AG04450 (cell line): ENCODE data around the gene RNPC3. TPM values are rescaled to one million over a fixed set of nuclear protein-coding genes. Genes with fewer than 3 reads are reported as not detected.
A peak's percentile ranks its signal among the peaks of the same experiment; 100 is the strongest.

Source experiments
- CTCF ChIA-PET: fragments of 300-600, 350-600 bp; formaldehyde crosslinking; extraction: SDS; loops from one replicate; lab custom pipeline; 2022; ENCODE audit warnings: antibody characterized with exemption, inconsistent platforms; lab: Charles Lee
- POLR2A ChIA-PET: fragments of 350-600 bp; formaldehyde crosslinking; extraction: SDS; loops from one replicate; lab custom pipeline; 2021; ENCODE audit warnings: antibody characterized with exemption, inconsistent platforms; lab: Yijun Ruan, JAX
- DNase-seq: peaks from one replicate; pipeline ENCODE4 v3.0.0-alpha.2; 2011; ENCODE audit warnings: low read depth, low spot score
- H3K27ac ChIP-seq: one replicate; pipeline ENCODE4 v1.5.1; 2012; ENCODE audit warnings: low read depth, low read length, control low read depth
- H3K27me3 ChIP-seq: one replicate; pipeline ENCODE4 v1.6.0; 2012; ENCODE audit warnings: low read length; ENCODE audit not compliant: control insufficient read depth, insufficient read depth
- H3K4me3 ChIP-seq: 2 replicates; pipeline ENCODE4 v1.5.1; 2011; ENCODE audit warnings: mild to moderate bottlenecking, low read depth, low read length, control low read depth
- H3K9me3 ChIP-seq: 2 replicates; pipeline ENCODE4 v1.5.1; 2012; ENCODE audit warnings: low read length; ENCODE audit not compliant: control insufficient read depth, insufficient read depth
- polyA plus RNA-seq: library from polyadenylated mRNA; depleted of rRNA; stranded (reverse); fragments of >200 nt; gene quantifications from 2 replicates; pipeline ENCODE4 v1.2.3, GENCODE V29; 2011
- TF ChIP-seq, protein P1 (sequence below): IDR thresholded peaks from 2 replicates; pipeline ENCODE4 v1.5.1; 2011; ENCODE audit warnings: low read depth, low read length, control low read depth, inconsistent platforms

RNPC3 gene
- polyA plus RNA-seq, 1 experiment: 18.3 TPM

DNA sequence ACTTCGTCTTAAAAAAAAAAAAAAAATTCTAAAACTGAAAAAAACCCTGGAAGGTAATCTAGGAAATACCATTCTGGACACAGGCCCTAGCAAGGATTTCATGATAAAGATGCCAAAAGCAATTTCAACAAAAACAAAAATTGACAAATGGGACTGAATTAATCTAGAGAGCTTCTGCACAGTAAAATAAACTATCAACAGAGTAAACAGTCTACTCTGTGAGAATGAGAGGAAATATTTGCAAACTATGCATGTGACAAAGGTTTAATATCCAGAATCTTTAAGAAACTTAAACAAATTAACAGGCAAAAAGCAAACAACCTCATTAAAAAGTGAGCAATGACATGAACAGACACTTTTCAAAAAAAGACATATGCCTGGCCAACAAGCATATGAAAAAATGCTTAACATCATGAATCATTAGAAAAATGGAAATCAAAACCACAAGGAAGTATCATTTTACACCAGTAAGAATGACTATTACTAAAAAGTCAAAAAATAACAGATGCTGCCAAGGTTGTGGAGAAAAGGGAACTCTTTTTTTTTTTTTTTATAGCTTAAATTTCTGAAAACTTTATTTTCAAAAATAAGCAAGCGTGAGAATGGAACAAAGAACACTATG lies 29.4 kb upstream of the RNPC3 start:
- no peak for DNase-seq
- ChIA-PET POLR2A (no interaction called here), CTCF (interaction anchor here (0.6 to 1.6 kb wide), 3 partner anchors 19 to 390 kb away, joined by 4 to 5 read pairs (median 4); no protein-coding TSS in a partner anchor)
- TF ChIP-seq, protein P1, sequence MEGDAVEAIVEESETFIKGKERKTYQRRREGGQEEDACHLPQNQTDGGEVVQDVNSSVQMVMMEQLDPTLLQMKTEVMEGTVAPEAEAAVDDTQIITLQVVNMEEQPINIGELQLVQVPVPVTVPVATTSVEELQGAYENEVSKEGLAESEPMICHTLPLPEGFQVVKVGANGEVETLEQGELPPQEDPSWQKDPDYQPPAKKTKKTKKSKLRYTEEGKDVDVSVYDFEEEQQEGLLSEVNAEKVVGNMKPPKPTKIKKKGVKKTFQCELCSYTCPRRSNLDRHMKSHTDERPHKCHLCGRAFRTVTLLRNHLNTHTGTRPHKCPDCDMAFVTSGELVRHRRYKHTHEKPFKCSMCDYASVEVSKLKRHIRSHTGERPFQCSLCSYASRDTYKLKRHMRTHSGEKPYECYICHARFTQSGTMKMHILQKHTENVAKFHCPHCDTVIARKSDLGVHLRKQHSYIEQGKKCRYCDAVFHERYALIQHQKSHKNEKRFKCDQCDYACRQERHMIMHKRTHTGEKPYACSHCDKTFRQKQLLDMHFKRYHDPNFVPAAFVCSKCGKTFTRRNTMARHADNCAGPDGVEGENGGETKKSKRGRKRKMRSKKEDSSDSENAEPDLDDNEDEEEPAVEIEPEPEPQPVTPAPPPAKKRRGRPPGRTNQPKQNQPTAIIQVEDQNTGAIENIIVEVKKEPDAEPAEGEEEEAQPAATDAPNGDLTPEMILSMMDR: no peak
- H3K9me3 ChIP-seq: no peaks in the 10 kb centered on the region
- no peaks in the 10 kb centered on the region for H3K27me3 ChIP-seq
- H3K4me3 ChIP-seq: no peak overlapping the region
- H3K27ac ChIP-seq: no peak overlapping the region

DNA sequence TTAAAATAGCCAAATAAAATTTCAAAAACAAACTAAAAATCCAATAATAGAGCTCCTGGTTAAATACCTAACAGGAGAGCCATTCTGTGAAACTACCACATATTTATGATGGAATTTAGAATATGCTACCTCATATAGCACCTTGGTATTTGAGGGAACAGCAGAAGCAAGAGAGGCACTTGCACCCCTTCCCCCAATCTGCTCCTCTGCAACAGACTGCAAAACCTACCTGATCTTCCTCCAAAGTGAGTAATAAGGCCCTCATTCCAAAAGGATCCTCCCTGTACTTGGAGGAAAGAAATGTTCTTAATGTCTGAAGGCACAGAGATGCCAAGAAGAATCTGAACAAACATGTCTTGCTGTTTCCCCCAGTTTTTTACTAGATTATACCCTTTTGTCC lies 28.1 kb upstream of the RNPC3 start:
- TF ChIP-seq, protein P1: no peak
- ChIA-PET CTCF (interaction anchor here (1.2 to 1.6 kb wide), 2 partner anchors 17 to 391 kb away, joined by 4 to 5 read pairs; no protein-coding TSS in a partner anchor), POLR2A (no interaction called here)

DNA sequence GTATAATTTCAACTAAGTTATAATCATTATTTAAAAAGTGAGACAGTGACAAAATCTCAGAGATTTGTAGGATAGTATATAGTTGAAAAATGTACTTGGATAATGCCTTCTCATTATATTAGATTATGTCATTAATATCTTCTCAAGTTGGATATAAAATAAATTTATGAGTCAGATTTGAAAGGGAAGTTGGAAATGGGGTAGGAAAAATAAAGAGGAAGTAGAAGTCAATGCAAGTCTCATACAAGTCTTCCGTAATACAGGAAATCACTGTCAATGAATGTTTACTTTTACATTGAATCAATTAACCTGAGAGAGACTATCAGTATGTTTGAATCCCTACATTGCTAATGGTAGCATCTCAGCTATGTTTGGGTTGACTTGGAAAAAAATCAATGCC lies 16.2 kb upstream of the RNPC3 start:
- H3K9me3 ChIP-seq: no peaks in the 10 kb centered on the region
- no peaks in the 10 kb centered on the region for H3K27me3 ChIP-seq
- H3K27ac ChIP-seq: no peak overlapping the region
- no peak for DNase-seq
- TF ChIP-seq, protein P1: no peak
- CTCF ChIA-PET: no interaction called here
- POLR2A ChIA-PET: no interaction called here
- H3K4me3 ChIP-seq: no peak overlapping the region

More for the DNA sequence above, 28.1 kb upstream of the RNPC3 start:
- H3K9me3 ChIP-seq: no peaks in the 10 kb centered on the region
- no peaks in the 10 kb centered on the region for H3K27me3 ChIP-seq
- no peak overlapping the region for H3K27ac ChIP-seq
- no peak for DNase-seq
- H3K4me3 ChIP-seq: no peak overlapping the region

DNA sequence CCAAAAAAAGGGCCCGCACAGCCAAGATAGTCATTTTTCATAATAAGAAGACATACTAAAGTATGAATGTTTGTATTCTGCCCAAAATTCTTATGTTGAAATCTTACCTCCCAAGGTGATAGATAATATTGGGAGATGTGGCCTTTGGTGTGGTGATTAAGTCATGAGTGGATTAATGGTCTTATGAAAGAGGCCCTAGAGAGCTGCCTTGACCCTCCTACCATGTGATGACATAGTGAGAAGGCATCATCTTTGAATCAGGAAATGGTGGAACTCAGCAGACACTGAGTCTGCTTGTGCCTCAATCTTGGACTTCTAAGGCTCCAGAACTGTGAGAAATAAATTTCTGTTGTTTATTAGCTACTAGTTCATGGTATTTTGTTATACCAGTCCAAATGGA lies 11.8 kb upstream of the RNPC3 start:
- TF ChIP-seq, protein P1: no peak
- CTCF ChIA-PET: interaction anchor here (0.6 to 3.4 kb wide), 6 partner anchors 11 to 1994 kb away, joined by 3 to 19 read pairs (median 4); partner anchors contain the start of gene RNPC3
- Histone ChIP-seq H3K27me3 (no peaks in the 10 kb centered on the region), H3K4me3 (no peak overlapping the region), H3K9me3 (no peaks in the 10 kb centered on the region), H3K27ac (no peak overlapping the region)
- POLR2A ChIA-PET: no interaction called here
- no peak for DNase-seq

DNA sequence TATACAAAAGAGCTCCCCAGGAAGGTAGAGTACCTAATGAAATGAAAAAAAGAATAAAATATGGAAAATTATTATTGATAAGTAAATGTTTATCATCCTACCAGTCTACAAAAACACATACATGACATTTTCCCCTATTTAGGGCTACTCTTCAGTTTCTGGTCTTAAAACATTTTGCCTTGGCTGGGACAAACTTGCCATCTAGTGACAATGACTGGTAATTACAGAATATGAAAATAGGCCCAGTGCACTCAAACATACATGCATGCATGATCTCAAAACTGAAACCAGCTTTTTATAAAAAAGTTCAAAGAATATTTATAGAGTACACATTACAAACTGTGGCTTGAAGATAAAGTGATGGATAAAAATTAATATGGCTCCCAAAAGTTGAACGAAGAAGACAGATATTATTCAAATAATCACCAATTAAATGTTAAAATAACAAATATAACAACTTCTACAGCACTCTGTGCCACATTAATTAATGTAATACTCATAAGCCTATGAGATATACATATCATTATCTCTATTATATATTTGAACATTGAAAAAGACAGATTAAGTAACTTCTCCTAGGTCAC lies 10.5 kb upstream of the RNPC3 start:
- Histone ChIP-seq H3K4me3 (no peak overlapping the region), H3K27me3 (no peaks in the 10 kb centered on the region), H3K27ac (no peak overlapping the region), H3K9me3 (no peaks in the 10 kb centered on the region)
- CTCF ChIA-PET: interaction anchor here (0.7 to 3.4 kb wide), 21 partner anchors 8 to 1995 kb away, joined by 3 to 19 read pairs (median 4); partner anchors contain the start of gene RNPC3
- POLR2A ChIA-PET: no interaction called here
- TF ChIP-seq, protein P1: peak; percentile 83
- no peak for DNase-seq
